WTC11 (cell line): Measurements from ENCODE around the gene ANKRD11.
"Not testable (repeated sequence)": the region's sequence is repeated elsewhere in the genome, so short reads cannot be mapped to it uniquely, and the experiment has no call there.

Experiments used
- ETV6 ChIP-seq: sonication (generic); formaldehyde crosslinking; IDR thresholded peaks from 2 replicates; pipeline ENCODE4 v1.8.1; 2022; ENCODE audit warnings: mild to moderate bottlenecking, missing genetic modification reagents
- KAT7 ChIP-seq: sonication (generic); formaldehyde crosslinking; IDR thresholded peaks from 2 replicates; pipeline ENCODE4 v1.8.1; 2023; ENCODE audit warnings: missing genetic modification reagents, mild to moderate bottlenecking, borderline replicate concordance
- MLX ChIP-seq: sonication (generic); formaldehyde crosslinking; IDR thresholded peaks from 2 replicates; pipeline ENCODE4 v1.8.1; 2023; ENCODE audit warnings: mild to moderate bottlenecking, missing genetic modification reagents, moderate library complexity
- TF ChIP-seq, protein P1 (sequence below): fragments of 200-600 bp; IDR thresholded peaks from 2 replicates; pipeline ENCODE4 v1.8.0; 2022; ENCODE audit warnings: antibody characterized with exemption

- not testable (repeated sequence) for TF ChIP-seq KAT7, ETV6, MLX (CRISPR knock-in tag)
- TF ChIP-seq, protein P1, sequence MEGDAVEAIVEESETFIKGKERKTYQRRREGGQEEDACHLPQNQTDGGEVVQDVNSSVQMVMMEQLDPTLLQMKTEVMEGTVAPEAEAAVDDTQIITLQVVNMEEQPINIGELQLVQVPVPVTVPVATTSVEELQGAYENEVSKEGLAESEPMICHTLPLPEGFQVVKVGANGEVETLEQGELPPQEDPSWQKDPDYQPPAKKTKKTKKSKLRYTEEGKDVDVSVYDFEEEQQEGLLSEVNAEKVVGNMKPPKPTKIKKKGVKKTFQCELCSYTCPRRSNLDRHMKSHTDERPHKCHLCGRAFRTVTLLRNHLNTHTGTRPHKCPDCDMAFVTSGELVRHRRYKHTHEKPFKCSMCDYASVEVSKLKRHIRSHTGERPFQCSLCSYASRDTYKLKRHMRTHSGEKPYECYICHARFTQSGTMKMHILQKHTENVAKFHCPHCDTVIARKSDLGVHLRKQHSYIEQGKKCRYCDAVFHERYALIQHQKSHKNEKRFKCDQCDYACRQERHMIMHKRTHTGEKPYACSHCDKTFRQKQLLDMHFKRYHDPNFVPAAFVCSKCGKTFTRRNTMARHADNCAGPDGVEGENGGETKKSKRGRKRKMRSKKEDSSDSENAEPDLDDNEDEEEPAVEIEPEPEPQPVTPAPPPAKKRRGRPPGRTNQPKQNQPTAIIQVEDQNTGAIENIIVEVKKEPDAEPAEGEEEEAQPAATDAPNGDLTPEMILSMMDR, result not testable (repeated sequence)
These were observed 27.7 kb downstream of the ANKRD11 start for GRCh38 chr16:89462639-89463038.
